CD14-positive monocyte (primary cell): ENCODE results near the gene SPRED2. TPM values are rescaled to one million over a fixed set of nuclear protein-coding genes. Genes with fewer than 3 reads are reported as not detected.

Experiments
- DNase-seq, 3 donors: peaks; one replicate each; pipeline ENCODE4 v3.0.0-alpha.2; 2011 to 2022
- H2AFZ ChIP-seq: 2 replicates; pipeline ENCODE4 v1.6.0; 2012; ENCODE audit warnings: mild to moderate bottlenecking, low read depth, low read length, inconsistent platforms; ENCODE audit not compliant: insufficient read depth, poor library complexity, severe bottlenecking
- H3K27ac ChIP-seq, 2 donors: 1 replicate in 1 of 2; 2 replicates in 1 of 2; pipeline ENCODE4 v1.5.1; 2012 to 2013; ENCODE audit warnings: low read length in 2 of 2, control low read depth in 1 of 2, inconsistent platforms in 1 of 2, low read depth in 1 of 2, mild to moderate bottlenecking in 1 of 2
- H3K27me3 ChIP-seq, 2 donors: one replicate each; pipeline versions ENCODE4 v1.6.0 to v1.6.1; 2011 to 2013; ENCODE audit warnings: low read length in 2 of 2; ENCODE audit not compliant: control insufficient read depth in 2 of 2, insufficient read depth in 2 of 2
- H3K36me3 ChIP-seq, 2 donors: replicated peaks in 1 of 2; 1 replicate in 1 of 2; 2 replicates in 1 of 2; pipeline versions ENCODE4 v1.5.1 to v1.6.1; 2012 to 2013; ENCODE audit warnings: low read length in 2 of 2, control low read depth in 1 of 2, inconsistent platforms in 1 of 2, mild to moderate bottlenecking in 1 of 2; ENCODE audit not compliant: insufficient read depth in 2 of 2, control insufficient read depth in 1 of 2
- H3K4me1 ChIP-seq, 2 donors: 1 replicate in 1 of 2; 2 replicates in 1 of 2; pipeline versions ENCODE4 v1.5.1 to v1.6.1; 2012 to 2013; ENCODE audit warnings: low read length in 2 of 2, control low read depth in 1 of 2, inconsistent platforms in 1 of 2, mild to moderate bottlenecking in 1 of 2, moderate library complexity in 1 of 2; ENCODE audit not compliant: insufficient read depth in 2 of 2, control insufficient read depth in 1 of 2
- H3K4me2 ChIP-seq: replicated peaks from 2 replicates; pipeline ENCODE3; 2012; ENCODE audit warnings: low read length, moderate library complexity, mild to moderate bottlenecking; ENCODE audit not compliant: poor library complexity, severe bottlenecking; ENCODE audit errors: extremely low read depth
- H3K4me3 ChIP-seq, 3 experiments: fragments of 200-600 bp in 1 of 3; sonication (generic) in 1 of 3; replicated peaks in 1 of 3; 1 replicate in 2 of 3; 2 replicates in 1 of 3; pipeline ENCODE4 v1.5.1; 2011 to 2013; ENCODE audit warnings: low read length in 3 of 3, mild to moderate bottlenecking in 3 of 3, control low read depth in 2 of 3, low read depth in 2 of 3, inconsistent platforms in 1 of 3, moderate library complexity in 1 of 3
- H3K79me2 ChIP-seq: 2 replicates; pipeline ENCODE4 v1.6.0; 2012; ENCODE audit warnings: mild to moderate bottlenecking, control low read depth, inconsistent platforms, low read length, moderate library complexity; ENCODE audit not compliant: insufficient read depth
- H3K9ac ChIP-seq: 2 replicates; pipeline ENCODE4 v1.6.0; 2017; ENCODE audit warnings: low read length, mild to moderate bottlenecking; ENCODE audit not compliant: insufficient read depth, poor library complexity, severe bottlenecking
- H3K9me3 ChIP-seq, 2 donors: replicated peaks in 1 of 2; 1 replicate in 1 of 2; 2 replicates in 1 of 2; pipeline versions ENCODE4 v1.5.1 to v1.6.1; 2012 to 2013; ENCODE audit warnings: low read length in 2 of 2, control low read depth in 1 of 2; ENCODE audit not compliant: control insufficient read depth in 1 of 2, insufficient read depth in 1 of 2
- H4K20me1 ChIP-seq: 2 replicates; pipeline ENCODE4 v1.6.0; 2012; ENCODE audit warnings: mild to moderate bottlenecking, low read length, control low read depth, moderate library complexity; ENCODE audit not compliant: insufficient read depth
- H3K27ac Mint-ChIP-seq, 7 donors: one replicate each; pipeline ENCODE4 v1.8.0; 2020; ENCODE audit warnings: mild to moderate bottlenecking in 7 of 7, mixed read lengths in 7 of 7, moderate library complexity in 6 of 7, inconsistent platforms in 2 of 7
- H3K27me3 Mint-ChIP-seq, 3 donors: one replicate each; pipeline ENCODE4 v1.8.0; 2021 to 2022; ENCODE audit warnings: low read depth in 3 of 3, mild to moderate bottlenecking in 3 of 3, mixed read lengths in 3 of 3, moderate library complexity in 3 of 3, inconsistent platforms in 1 of 3
- H3K36me3 Mint-ChIP-seq, 2 donors: one replicate each; pipeline ENCODE4 v1.8.0; 2020; ENCODE audit warnings: mixed read lengths in 2 of 2, inconsistent platforms in 1 of 2, mild to moderate bottlenecking in 1 of 2
- H3K4me1 Mint-ChIP-seq: one replicate; pipeline ENCODE4 v1.8.0; 2020; ENCODE audit warnings: mild to moderate bottlenecking, mixed read lengths
- H3K4me3 Mint-ChIP-seq, 2 donors: one replicate each; pipeline ENCODE4 v1.8.0; 2020; ENCODE audit warnings: mild to moderate bottlenecking in 2 of 2, mixed read lengths in 2 of 2, moderate library complexity in 1 of 2
- H3K9me3 Mint-ChIP-seq, 7 donors: one replicate each; pipeline ENCODE4 v1.8.0; 2020 to 2022; ENCODE audit warnings: mixed read lengths in 7 of 7, mild to moderate bottlenecking in 6 of 7, moderate library complexity in 6 of 7, inconsistent platforms in 2 of 7
- WGBS: methylation state at CpG from one replicate; pipeline ENCODE4 v1.1.5; 2013; ENCODE audit warnings: missing lambda C conversion rate; ENCODE audit not compliant: insufficient coverage; 5-methylcytosine and 5-hydroxymethylcytosine counted together
- intact Hi-C, 2 donors: fragments of 100-400 bp; cut with micrococcal nuclease; formaldehyde crosslinking; loops; one replicate each; pipeline versions ENCODE4 v1.15.0 to v1.15.1; 2023
- polyA plus RNA-seq, 3 donors: library from polyadenylated mRNA; depleted of rRNA in 1 of 3; unstranded in 2 of 3; stranded (reverse) in 1 of 3; fragments of 300-500 nt in 2 of 3; fragments of >200 nt in 1 of 3; fragmentation: Illumina TruSeq in 2 of 3; gene quantifications; 1 replicate in 2 of 3; 2 replicates in 1 of 3; pipeline ENCODE4 v1.2.3, GENCODE V29; 2012 to 2021
- TF ChIP-seq, protein P1 (sequence below): fragments of 200-600 bp; IDR thresholded peaks from one replicate; pipeline ENCODE4 v1.8.0; 2022; ENCODE audit warnings: antibody characterized with exemption, mild to moderate bottlenecking

SPRED2 gene
- polyA plus RNA-seq, 3 donors: 0.20 to 2.0 (median 0.33) TPM

DNA sequence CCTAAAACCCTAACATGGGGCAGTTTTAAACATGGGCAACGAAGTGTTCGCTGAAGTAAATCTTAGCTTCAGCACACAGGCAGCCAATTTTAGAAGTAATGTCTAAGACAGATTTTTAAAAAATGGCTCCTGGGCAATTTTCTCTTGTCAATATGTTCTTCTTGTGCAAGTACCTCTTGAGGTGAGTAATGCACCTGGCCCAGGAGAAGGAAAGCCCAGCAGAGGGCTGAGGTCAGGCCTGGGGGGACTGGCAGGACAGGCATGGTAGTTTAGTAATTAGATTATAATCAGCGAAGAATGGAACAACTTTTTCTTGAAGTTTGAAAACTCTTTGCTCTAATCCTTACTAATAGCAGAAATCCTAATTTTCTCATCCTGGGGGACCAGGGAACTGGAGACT is 77.6 kb downstream of the SPRED2 start:
- no peaks in the 10 kb centered on the region for H3K36me3 Mint-ChIP-seq
- no peak for DNase-seq
- H3K27ac ChIP-seq: no peak overlapping the region
- no peaks in the 10 kb centered on the region for H3K9me3 ChIP-seq
- WGBS: 100% methylated on average over 2 of the region's 3 CpGs
- H3K27ac Mint-ChIP-seq: no peak overlapping the region
- no peak overlapping the region for H2AFZ ChIP-seq
- no peaks in the 10 kb centered on the region for H3K27me3 ChIP-seq
- no peaks in the 10 kb centered on the region for H3K36me3 ChIP-seq
- H3K9me3 Mint-ChIP-seq: no peaks in the 10 kb centered on the region
- intact Hi-C loops: no loop called here
- H3K4me3 ChIP-seq: no peak overlapping the region
- no peaks in the 10 kb centered on the region for H3K79me2 ChIP-seq
- no peak overlapping the region for H3K4me2 ChIP-seq
- H3K9ac ChIP-seq: no peak overlapping the region
- no peaks in the 10 kb centered on the region for H4K20me1 ChIP-seq
- H3K4me1 ChIP-seq: peaks cover 0 to 9% of the 10 kb centered on the region in 2 donors
- no peak overlapping the region for H3K4me3 Mint-ChIP-seq
- peaks cover 19% of the 10 kb centered on the region for H3K4me1 Mint-ChIP-seq
- peaks cover 0 to 2% (median 0%) of the 10 kb centered on the region in 3 donors for H3K27me3 Mint-ChIP-seq
- TF ChIP-seq, protein P1, sequence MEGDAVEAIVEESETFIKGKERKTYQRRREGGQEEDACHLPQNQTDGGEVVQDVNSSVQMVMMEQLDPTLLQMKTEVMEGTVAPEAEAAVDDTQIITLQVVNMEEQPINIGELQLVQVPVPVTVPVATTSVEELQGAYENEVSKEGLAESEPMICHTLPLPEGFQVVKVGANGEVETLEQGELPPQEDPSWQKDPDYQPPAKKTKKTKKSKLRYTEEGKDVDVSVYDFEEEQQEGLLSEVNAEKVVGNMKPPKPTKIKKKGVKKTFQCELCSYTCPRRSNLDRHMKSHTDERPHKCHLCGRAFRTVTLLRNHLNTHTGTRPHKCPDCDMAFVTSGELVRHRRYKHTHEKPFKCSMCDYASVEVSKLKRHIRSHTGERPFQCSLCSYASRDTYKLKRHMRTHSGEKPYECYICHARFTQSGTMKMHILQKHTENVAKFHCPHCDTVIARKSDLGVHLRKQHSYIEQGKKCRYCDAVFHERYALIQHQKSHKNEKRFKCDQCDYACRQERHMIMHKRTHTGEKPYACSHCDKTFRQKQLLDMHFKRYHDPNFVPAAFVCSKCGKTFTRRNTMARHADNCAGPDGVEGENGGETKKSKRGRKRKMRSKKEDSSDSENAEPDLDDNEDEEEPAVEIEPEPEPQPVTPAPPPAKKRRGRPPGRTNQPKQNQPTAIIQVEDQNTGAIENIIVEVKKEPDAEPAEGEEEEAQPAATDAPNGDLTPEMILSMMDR: no peak

DNA sequence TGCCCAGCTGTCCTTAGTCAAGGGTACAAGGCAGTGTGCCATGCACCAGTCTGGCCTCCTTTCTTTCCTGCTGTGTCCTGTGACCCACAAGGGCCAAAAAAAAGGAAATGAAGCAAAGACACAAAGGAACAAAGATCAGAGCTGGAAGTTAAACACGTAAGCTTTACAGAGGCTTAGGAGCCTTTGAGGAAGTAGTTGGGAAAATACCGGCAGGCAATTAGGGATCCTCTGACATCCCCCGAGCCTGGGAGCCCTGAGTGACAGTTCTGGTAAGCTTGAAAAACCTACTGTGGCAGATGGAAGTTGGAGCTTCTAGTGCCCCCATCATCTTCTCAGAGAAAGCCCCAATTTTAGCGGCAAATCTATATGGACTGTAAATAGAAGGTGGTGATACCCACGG is 78.5 kb downstream of the SPRED2 start:
- Histone ChIP-seq H3K4me3 (no peak overlapping the region), H4K20me1 (no peaks in the 10 kb centered on the region), H3K9ac (no peak overlapping the region), H3K36me3 (no peaks in the 10 kb centered on the region), H3K27ac (no peak overlapping the region), H3K79me2 (no peaks in the 10 kb centered on the region), H2AFZ (no peak overlapping the region), H3K4me1 (peaks cover 0 to 5% of the 10 kb centered on the region in 2 donors), H3K27me3 (no peaks in the 10 kb centered on the region), H3K9me3 (no peaks in the 10 kb centered on the region), H3K4me2 (no peak overlapping the region)
- TF ChIP-seq, protein P1: no peak
- WGBS: 0% methylated on average over 3 of the region's 5 CpGs
- Mint-ChIP-seq H3K36me3 (no peaks in the 10 kb centered on the region), H3K27me3 (peaks cover 0 to 2% (median 0%) of the 10 kb centered on the region in 3 donors), H3K4me3 (no peak overlapping the region), H3K4me1 (peaks cover 14% of the 10 kb centered on the region), H3K9me3 (no peaks in the 10 kb centered on the region), H3K27ac (no peak overlapping the region)
- peak; percentile 31 to 83 (median 35) for DNase-seq
- intact Hi-C loops: no loop called here
